Endothelial cell of umbilical vein (primary cell): ENCODE results near the gene ADAM22.

Experiments
- CTCF ChIP-seq, 2 donors: IDR thresholded peaks; 1 replicate in 1 of 2; 2 replicates in 1 of 2; pipeline ENCODE4 v1.5.1; 2011; ENCODE audit warnings: low read length in 2 of 2, mild to moderate bottlenecking in 2 of 2, moderate library complexity in 2 of 2, control low read depth in 1 of 2, inconsistent platforms in 1 of 2, low read depth in 1 of 2; ENCODE audit not compliant: insufficient read depth in 1 of 2; ENCODE audit errors: extremely low read depth in 1 of 2
- EZH2 ChIP-seq: IDR thresholded peaks from 2 replicates; pipeline ENCODE4 v1.6.1; 2012; ENCODE audit warnings: borderline replicate concordance, low read depth, mild to moderate bottlenecking, moderate library complexity, low read length, inconsistent platforms; ENCODE audit not compliant: severe bottlenecking
- FOS ChIP-seq: IDR thresholded peaks from 2 replicates; pipeline ENCODE4 v1.6.1; 2011; ENCODE audit warnings: mild to moderate bottlenecking, low read length, moderate library complexity, borderline replicate concordance; ENCODE audit not compliant: insufficient read depth
- GATA2 ChIP-seq: IDR thresholded peaks from 2 replicates; pipeline ENCODE4 v1.7.0; 2011; ENCODE audit warnings: low read depth, mild to moderate bottlenecking, moderate library complexity, mixed read lengths, low read length; ENCODE audit not compliant: insufficient read length, insufficient read depth
- JUN ChIP-seq: IDR thresholded peaks from 2 replicates; pipeline ENCODE4 v1.6.1; 2011; ENCODE audit warnings: borderline replicate concordance, low read depth; ENCODE audit not compliant: insufficient read length, insufficient read depth
- MAX ChIP-seq: IDR thresholded peaks from 2 replicates; pipeline ENCODE4 v1.6.1; 2011; ENCODE audit not compliant: insufficient read depth, insufficient read length
- MYC ChIP-seq: IDR thresholded peaks from one replicate; pipeline ENCODE4 v1.6.1; 2011; ENCODE audit warnings: mild to moderate bottlenecking, low read depth, low read length
- POLR2A ChIP-seq: IDR thresholded peaks from 2 replicates; pipeline ENCODE4 v1.6.1; 2012; ENCODE audit warnings: low read depth, mild to moderate bottlenecking, control low read depth, low read length
- POLR2AphosphoS5 ChIP-seq: IDR thresholded peaks from 2 replicates; pipeline ENCODE4 v1.6.1; 2012; ENCODE audit warnings: low read depth, mild to moderate bottlenecking, control low read depth, low read length, moderate library complexity; ENCODE audit not compliant: insufficient read depth

- TF ChIP-seq POLR2A (no peak), CTCF (IDR thresholded peaks at IDR 0.05; ENCODE audit: extremely low read depth in 1 of 2, insufficient read depth in 1 of 2, low read depth in 1 of 2, low read length in 2 of 2) (no peak), FOS (no peak), POLR2AphosphoS5 (no peak), MAX (no peak), EZH2 (no peak), MYC (no peak), GATA2 (no peak), JUN (no peak)
These were observed 1.3 kb downstream of the ADAM22 start for GRCh38 chr7:87935384-87935706.
